Neural progenitor cell (in vitro differentiated cells): ENCODE data around the gene ITSN1.

Source experiments
- EZH2 ChIP-seq: fragments of 200-600 bp; sonication (generic); IDR thresholded peaks from 2 replicates; pipeline ENCODE4 v1.6.1; 2017; ENCODE audit warnings: antibody characterized with exemption, mild to moderate bottlenecking, moderate library complexity
- EZH2phosphoT487 ChIP-seq: fragments of 200-600 bp; sonication (generic); IDR thresholded peaks from 2 replicates; pipeline ENCODE4 v1.6.1; 2017; ENCODE audit warnings: antibody characterized with exemption
- TF ChIP-seq, protein P1 (sequence below): fragments of 200-600 bp; sonication (generic); IDR thresholded peaks from 2 replicates; pipeline ENCODE4 v1.5.1; 2017; ENCODE audit warnings: antibody characterized with exemption, mild to moderate bottlenecking

DNA sequence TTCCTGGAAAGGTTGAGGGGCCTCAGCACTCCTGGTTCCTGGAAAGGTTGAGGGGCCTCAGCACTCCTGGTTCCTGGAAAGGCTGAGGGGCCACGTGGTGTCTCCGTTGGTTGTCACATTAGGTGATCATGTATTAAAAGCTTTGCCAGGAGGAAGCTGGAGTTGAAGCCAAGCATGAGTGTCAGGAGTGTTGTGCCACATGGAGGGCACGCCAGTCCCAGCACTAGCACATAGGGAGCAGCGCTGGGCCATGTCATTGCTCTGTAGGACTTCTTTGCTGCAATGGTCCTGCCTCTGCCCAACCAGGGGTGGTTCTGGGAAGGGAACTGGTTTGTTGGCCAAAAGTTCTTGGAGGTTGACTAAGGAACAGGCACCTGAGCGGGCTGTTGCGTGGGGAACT is 260.0 kb downstream of the ITSN1 start:
- TF ChIP-seq, protein P1, sequence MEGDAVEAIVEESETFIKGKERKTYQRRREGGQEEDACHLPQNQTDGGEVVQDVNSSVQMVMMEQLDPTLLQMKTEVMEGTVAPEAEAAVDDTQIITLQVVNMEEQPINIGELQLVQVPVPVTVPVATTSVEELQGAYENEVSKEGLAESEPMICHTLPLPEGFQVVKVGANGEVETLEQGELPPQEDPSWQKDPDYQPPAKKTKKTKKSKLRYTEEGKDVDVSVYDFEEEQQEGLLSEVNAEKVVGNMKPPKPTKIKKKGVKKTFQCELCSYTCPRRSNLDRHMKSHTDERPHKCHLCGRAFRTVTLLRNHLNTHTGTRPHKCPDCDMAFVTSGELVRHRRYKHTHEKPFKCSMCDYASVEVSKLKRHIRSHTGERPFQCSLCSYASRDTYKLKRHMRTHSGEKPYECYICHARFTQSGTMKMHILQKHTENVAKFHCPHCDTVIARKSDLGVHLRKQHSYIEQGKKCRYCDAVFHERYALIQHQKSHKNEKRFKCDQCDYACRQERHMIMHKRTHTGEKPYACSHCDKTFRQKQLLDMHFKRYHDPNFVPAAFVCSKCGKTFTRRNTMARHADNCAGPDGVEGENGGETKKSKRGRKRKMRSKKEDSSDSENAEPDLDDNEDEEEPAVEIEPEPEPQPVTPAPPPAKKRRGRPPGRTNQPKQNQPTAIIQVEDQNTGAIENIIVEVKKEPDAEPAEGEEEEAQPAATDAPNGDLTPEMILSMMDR: no peak
- TF ChIP-seq EZH2: no peak
- TF ChIP-seq EZH2phosphoT487: no peak
